MM.1S (cell line): ENCODE measurements around the gene KCNC1.

Source experiments
- EZH2 ChIP-seq: fragments of 300-600 bp; sonication (generic); optimal IDR thresholded peaks from 2 replicates; pipeline ENCODE3; 2017; ENCODE audit warnings: low read depth, mild to moderate bottlenecking, antibody characterized with exemption, low read length, mixed read lengths
- EZH2phosphoT487 ChIP-seq: fragments of 300-600 bp; sonication (generic); IDR thresholded peaks from 2 replicates; pipeline ENCODE4 v1.6.1; 2018; ENCODE audit warnings: antibody characterized with exemption, low read length
- TF ChIP-seq, protein P1 (sequence below): fragments of 300-600 bp; sonication (generic); IDR thresholded peaks from 2 replicates; pipeline ENCODE4 v1.5.1; 2016; ENCODE audit warnings: antibody characterized with exemption, low read length, mixed read lengths

GRCh38 chr11:17755891-17756290 is 21.3 kb downstream of the KCNC1 start:
- TF ChIP-seq, protein P1, sequence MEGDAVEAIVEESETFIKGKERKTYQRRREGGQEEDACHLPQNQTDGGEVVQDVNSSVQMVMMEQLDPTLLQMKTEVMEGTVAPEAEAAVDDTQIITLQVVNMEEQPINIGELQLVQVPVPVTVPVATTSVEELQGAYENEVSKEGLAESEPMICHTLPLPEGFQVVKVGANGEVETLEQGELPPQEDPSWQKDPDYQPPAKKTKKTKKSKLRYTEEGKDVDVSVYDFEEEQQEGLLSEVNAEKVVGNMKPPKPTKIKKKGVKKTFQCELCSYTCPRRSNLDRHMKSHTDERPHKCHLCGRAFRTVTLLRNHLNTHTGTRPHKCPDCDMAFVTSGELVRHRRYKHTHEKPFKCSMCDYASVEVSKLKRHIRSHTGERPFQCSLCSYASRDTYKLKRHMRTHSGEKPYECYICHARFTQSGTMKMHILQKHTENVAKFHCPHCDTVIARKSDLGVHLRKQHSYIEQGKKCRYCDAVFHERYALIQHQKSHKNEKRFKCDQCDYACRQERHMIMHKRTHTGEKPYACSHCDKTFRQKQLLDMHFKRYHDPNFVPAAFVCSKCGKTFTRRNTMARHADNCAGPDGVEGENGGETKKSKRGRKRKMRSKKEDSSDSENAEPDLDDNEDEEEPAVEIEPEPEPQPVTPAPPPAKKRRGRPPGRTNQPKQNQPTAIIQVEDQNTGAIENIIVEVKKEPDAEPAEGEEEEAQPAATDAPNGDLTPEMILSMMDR, result no peak
- TF ChIP-seq EZH2, result no peak
- no peak for TF ChIP-seq EZH2phosphoT487
